ENCODE data around the gene TCERG1. TPM values are rescaled to one million over a fixed set of nuclear protein-coding genes. Genes with fewer than 3 reads are reported as not detected.

TCERG1 gene
- total RNA-seq, 1 donor from 2014 or later, result 36.4 TPM

DNA sequence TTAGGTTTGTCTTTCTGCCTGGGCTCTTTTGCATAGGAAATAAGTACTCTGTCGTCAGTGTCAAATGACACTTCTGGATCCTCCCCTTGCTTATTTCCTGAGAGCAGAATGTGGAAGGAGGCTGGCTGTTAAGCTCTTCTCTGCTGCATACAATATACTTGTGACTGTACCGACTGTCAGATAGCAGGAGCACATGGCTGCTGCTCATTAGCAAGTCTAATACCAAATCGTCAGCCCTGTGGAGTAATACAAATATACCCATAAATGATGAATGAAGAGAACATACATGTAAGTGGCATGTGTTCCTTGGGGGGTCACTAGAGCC lies 69.0 kb downstream of the TCERG1 start, which contains the start of gene GPR151:
Gene GPR151 (minus strand): TSS at position 40 of the 325 bp plus-strand sequence. CDS start 77 bp downstream, outside the sequence.
- ATAC-seq, result no peak
- TF ChIP-seq, protein P1, sequence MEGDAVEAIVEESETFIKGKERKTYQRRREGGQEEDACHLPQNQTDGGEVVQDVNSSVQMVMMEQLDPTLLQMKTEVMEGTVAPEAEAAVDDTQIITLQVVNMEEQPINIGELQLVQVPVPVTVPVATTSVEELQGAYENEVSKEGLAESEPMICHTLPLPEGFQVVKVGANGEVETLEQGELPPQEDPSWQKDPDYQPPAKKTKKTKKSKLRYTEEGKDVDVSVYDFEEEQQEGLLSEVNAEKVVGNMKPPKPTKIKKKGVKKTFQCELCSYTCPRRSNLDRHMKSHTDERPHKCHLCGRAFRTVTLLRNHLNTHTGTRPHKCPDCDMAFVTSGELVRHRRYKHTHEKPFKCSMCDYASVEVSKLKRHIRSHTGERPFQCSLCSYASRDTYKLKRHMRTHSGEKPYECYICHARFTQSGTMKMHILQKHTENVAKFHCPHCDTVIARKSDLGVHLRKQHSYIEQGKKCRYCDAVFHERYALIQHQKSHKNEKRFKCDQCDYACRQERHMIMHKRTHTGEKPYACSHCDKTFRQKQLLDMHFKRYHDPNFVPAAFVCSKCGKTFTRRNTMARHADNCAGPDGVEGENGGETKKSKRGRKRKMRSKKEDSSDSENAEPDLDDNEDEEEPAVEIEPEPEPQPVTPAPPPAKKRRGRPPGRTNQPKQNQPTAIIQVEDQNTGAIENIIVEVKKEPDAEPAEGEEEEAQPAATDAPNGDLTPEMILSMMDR (IDR thresholded peaks at IDR 0.05), result no peak
- H3K4me1 ChIP-seq, result no peaks in the 10 kb centered on the region

DNA sequence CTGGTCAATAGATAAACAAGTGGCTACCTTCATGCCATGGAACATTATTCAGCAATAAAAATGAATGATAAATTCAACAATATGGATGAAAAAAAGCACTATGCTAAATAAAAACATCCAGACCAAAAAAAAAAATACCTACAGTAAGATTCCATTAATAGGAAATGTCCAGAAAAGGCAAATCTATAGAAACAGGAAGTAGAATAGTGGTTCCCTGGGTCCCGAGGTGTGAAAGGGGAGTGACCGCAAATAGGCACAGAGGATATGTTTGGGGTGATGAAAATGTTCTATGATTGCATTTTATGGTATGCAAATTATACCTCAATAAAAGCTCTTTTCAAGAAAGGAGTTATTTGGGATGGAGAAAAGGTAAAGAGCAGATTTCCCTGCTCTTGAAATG lies 72.4 kb downstream of the TCERG1 start:
- ATAC-seq, result no peak
- Histone ChIP-seq H3K27me3 (ENCODE audit: low read depth) (no peaks in the 10 kb centered on the region), H3K36me3 (no peaks in the 10 kb centered on the region), H3K27ac (no peak overlapping the region), H3K9me3 (no peaks in the 10 kb centered on the region), H3K4me1 (no peaks in the 10 kb centered on the region), H3K4me3 (no peak overlapping the region)
- intact Hi-C loops (cut with DNase I), result no loop called here
- TF ChIP-seq, protein P1 (IDR thresholded peaks at IDR 0.05), result no peak
- no peak for DNase-seq

More for the DNA sequence above, 69.0 kb downstream of the TCERG1 start, which contains the start of gene GPR151:
- H3K36me3 ChIP-seq, result peaks cover 15% of the 10 kb centered on the region
- H3K4me3 ChIP-seq, result no peak within 1 kb of the TSS
- no peak within 1 kb of the TSS for H3K27ac ChIP-seq
- intact Hi-C loops (cut with DNase I), result no loop called here
- no peak for DNase-seq
- H3K27me3 ChIP-seq (ENCODE audit: low read depth), result no peaks in the 10 kb centered on the region
- H3K9me3 ChIP-seq, result no peaks in the 10 kb centered on the region

DNA sequence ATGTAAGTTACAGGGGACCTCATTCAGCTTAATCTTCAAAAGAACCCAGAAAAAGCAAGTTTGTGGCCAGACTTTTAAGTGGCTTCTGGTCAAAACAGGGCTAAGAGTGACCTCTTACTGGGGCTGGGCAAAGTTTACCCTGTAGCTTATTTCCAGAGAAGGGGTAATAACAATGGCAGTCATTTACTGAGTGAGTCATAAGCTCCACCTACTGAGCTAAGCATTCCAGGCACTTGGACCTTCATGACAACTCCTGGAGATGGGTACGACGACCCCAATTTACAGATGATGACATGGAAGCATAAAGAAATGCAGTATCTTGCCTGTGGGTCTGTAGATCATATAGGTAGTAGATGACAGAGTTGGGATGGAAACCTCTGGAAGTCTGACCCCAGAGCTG lies 73.6 kb downstream of the TCERG1 start:
- Histone ChIP-seq H3K4me3 (no peak overlapping the region), H3K4me1 (no peaks in the 10 kb centered on the region), H3K9me3 (no peaks in the 10 kb centered on the region), H3K36me3 (no peaks in the 10 kb centered on the region), H3K27ac (no peak overlapping the region), H3K27me3 (ENCODE audit: low read depth) (no peaks in the 10 kb centered on the region)
- intact Hi-C loops (cut with DNase I), result no loop called here
- TF ChIP-seq, protein P1 (IDR thresholded peaks at IDR 0.05), result no peak
- no peak for DNase-seq
- no peak for ATAC-seq

DNA sequence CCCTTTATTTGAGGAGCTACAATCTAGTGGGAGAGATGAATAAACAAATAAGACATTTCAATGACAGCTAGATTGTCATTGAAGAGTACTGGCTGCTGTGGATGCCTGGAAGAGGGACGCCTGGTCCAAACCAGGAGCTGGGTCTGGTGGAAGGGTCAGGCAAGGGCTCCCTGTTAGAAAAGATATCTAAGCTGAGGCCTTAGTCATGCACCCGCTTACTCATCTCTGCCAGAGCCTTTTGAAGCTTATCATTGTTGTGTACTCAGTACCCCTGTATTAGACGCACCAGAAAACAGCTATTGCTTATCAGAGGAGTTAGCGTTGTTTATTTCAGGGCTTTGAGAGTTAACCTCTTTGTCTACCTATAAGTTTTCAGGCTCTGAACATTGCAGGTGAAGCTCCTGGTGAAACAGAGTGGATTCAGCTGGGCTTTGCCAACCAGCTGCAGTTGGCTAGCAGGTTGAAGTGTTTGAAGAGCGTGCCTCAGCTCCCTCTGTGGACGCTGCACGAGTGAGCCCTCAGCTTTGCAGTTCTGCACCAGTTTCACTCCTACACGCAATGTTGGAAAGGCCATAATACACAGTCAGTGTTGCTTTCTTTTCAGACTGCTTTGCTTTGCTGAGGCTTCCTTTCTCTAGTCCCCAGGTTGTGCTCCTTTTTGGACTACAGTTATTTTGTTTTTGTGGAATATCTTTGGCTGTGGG lies 74.4 kb downstream of the TCERG1 start:
- Histone ChIP-seq H3K4me3 (no peak overlapping the region), H3K9me3 (no peaks in the 10 kb centered on the region), H3K36me3 (no peaks in the 10 kb centered on the region), H3K27ac (no peak overlapping the region), H3K4me1 (no peaks in the 10 kb centered on the region), H3K27me3 (ENCODE audit: low read depth) (no peaks in the 10 kb centered on the region)
- intact Hi-C loops (cut with DNase I), result no loop called here
- ATAC-seq (no peak), DNase-seq (no peak)
- TF ChIP-seq, protein P1 (IDR thresholded peaks at IDR 0.05), result no peak

DNA sequence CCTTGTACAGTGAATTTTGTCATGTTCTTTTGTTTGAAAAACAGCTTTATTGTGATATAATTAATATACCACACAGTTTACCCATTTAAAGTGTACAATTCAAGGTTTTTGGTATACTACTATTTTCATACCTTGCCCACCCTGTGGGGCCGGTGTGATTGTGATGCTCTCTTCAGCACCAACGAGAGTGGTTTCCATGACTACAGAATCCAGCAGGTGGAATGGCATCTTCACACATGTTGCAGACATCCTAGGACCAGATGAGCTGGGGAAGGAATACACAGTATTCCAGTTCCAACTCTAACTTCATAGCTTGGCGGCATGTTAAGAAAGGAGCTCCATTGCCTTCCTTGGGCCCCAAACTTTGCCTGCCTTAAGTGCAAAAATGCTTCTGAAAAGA lies 76.6 kb downstream of the TCERG1 start:
- intact Hi-C loops (cut with DNase I), result no loop called here
- no peaks in the 10 kb centered on the region for H3K27me3 ChIP-seq (ENCODE audit: low read depth)
- no peak overlapping the region for H3K4me3 ChIP-seq
- H3K27ac ChIP-seq, result no peak overlapping the region
- DNase-seq (no peak), ATAC-seq (no peak)
- H3K4me1 ChIP-seq, result no peaks in the 10 kb centered on the region
- TF ChIP-seq, protein P1 (IDR thresholded peaks at IDR 0.05), result no peak
- no peaks in the 10 kb centered on the region for H3K9me3 ChIP-seq
- no peaks in the 10 kb centered on the region for H3K36me3 ChIP-seq
